ENCODE measurements around the gene ASB9. TPM values are rescaled to one million over a fixed set of nuclear protein-coding genes. Genes with fewer than 3 reads are reported as not detected.

The ASB9 gene
- total RNA-seq, 1 donor from 2014 or later = 5.3 TPM

Other genes starting within 250 kb of the ASB9 start
- gene ASB11, start 45.6 kb upstream of the ASB9 start, total RNA-seq = not detected in 2 replicates
- gene PIGA, start 65.4 kb upstream of the ASB9 start, total RNA-seq = 8.8 and 10.5 TPM in 2 replicates
- gene VEGFD, start 114.3 kb upstream of the ASB9 start, total RNA-seq = 0.17 and 0.37 TPM in 2 replicates
- gene PIR, start 223.2 kb upstream of the ASB9 start, total RNA-seq = 135 and 165 TPM in 2 replicates
- 208 and 253 TPM in 2 replicates for gene BMX, start 230.7 kb upstream of the ASB9 start, total RNA-seq